GM12878 (cell line): ENCODE data around the gene PLEKHM3. TPM values are rescaled to one million over a fixed set of nuclear protein-coding genes. Genes with fewer than 3 reads are reported as not detected.

Experiments
- ATAC-seq: fragments of 200-7000 bp; cut with Tn5 transposase; 3 replicates; pipeline ENCODE4 v1.9.1; 2020; ENCODE audit warnings: mild to moderate bottlenecking, moderate library complexity
- BruUV-seq: library from RNA; stranded (reverse); fragments of 400-500 nt; replicated peaks from 2 replicates; lab custom pipeline; 2021; lab: Mats Ljungman, UMichigan
- CTCF ChIA-PET: fragments of 300-600 bp; sonication (Branson Sonifier 250); formaldehyde crosslinking; extraction: SDS; loops from one replicate; lab custom pipeline; 2021; ENCODE audit warnings: inconsistent platforms; lab: Yijun Ruan, JAX
- POLR2A ChIA-PET: fragments of 350-600 bp; formaldehyde crosslinking; extraction: SDS; loops from one replicate; lab custom pipeline; 2021; ENCODE audit warnings: inconsistent platforms; lab: Charles Lee
- RAD21 ChIA-PET: fragments of 300-600 bp; sonication (Branson Sonifier 250); formaldehyde crosslinking; loops from one replicate; lab custom pipeline; 2023; ENCODE audit warnings: antibody characterized with exemption; ENCODE audit not compliant: unreplicated experiment; lab: Charles Lee
- SMC1A ChIA-PET: fragments of 300-600 bp; sonication (Branson Sonifier 250); formaldehyde crosslinking; loops from one replicate; lab custom pipeline; 2023; ENCODE audit not compliant: unreplicated experiment, uncharacterized antibody; lab: Charles Lee
- DNase-seq: peaks from one replicate; pipeline ENCODE4 v3.0.0-alpha.2; 2011; ENCODE audit warnings: low read depth, low spot score
- FAIRE-seq: peaks from 3 replicates; lab custom pipeline; 2011; peaks lifted over from hg19 to GRCh38; lab: Jason Lieb, UNC
- H2AFZ ChIP-seq: 2 replicates; pipeline ENCODE4 v1.6.0; 2011; ENCODE audit warnings: low read depth, low read length, control low read depth; ENCODE audit not compliant: control insufficient read depth
- H3K27ac ChIP-seq: 2 replicates; pipeline ENCODE4 v1.5.1; 2011; ENCODE audit warnings: control low read depth; ENCODE audit not compliant: control insufficient read depth, insufficient read depth
- H3K27me3 ChIP-seq, 2 experiments: replicated peaks in 1 of 2; 2 replicates each; pipeline versions ENCODE4 v1.6.0 to v1.6.1; 2011; ENCODE audit warnings: low read length in 1 of 2; ENCODE audit not compliant: control insufficient read depth in 2 of 2, insufficient read depth in 2 of 2
- H3K36me3 ChIP-seq, 2 experiments: 2 replicates each; pipeline ENCODE4 v1.5.1; 2011; ENCODE audit warnings: low read length in 1 of 2; ENCODE audit not compliant: control insufficient read depth in 2 of 2, insufficient read depth in 2 of 2
- H3K4me1 ChIP-seq: 2 replicates; pipeline ENCODE4 v1.6.1; 2011; ENCODE audit warnings: mild to moderate bottlenecking, low read length, moderate library complexity, mixed read lengths; ENCODE audit not compliant: control insufficient read depth, insufficient read depth
- H3K4me2 ChIP-seq: 2 replicates; pipeline ENCODE4 v1.6.0; 2011; ENCODE audit warnings: control low read depth; ENCODE audit not compliant: control insufficient read depth, insufficient read depth
- H3K4me3 ChIP-seq: fragments of 200-600 bp; sonication (generic); 2 replicates; pipeline ENCODE4 v1.5.1; 2016
- H3K79me2 ChIP-seq: 2 replicates; pipeline ENCODE4 v1.6.0; 2011; ENCODE audit warnings: low read length; ENCODE audit not compliant: control insufficient read depth, insufficient read depth
- H3K9ac ChIP-seq: 2 replicates; pipeline ENCODE4 v1.8.0; 2011; ENCODE audit warnings: low read length, control low read depth, mixed read lengths; ENCODE audit not compliant: control insufficient read depth, insufficient read depth
- H3K9me3 ChIP-seq: replicated peaks from 3 replicates; pipeline ENCODE4 v1.5.1; 2011; ENCODE audit warnings: mild to moderate bottlenecking, low read length; ENCODE audit not compliant: control insufficient read depth, insufficient read depth
- H4K20me1 ChIP-seq: 2 replicates; pipeline ENCODE4 v1.6.0; 2011; ENCODE audit not compliant: control insufficient read depth, insufficient read depth
- BACH1 ChIP-seq: fragments of 450-650 bp; IDR thresholded peaks from 2 replicates; pipeline ENCODE4 v1.6.1; 2017; ENCODE audit warnings: mild to moderate bottlenecking, borderline replicate concordance
- DPF2 ChIP-seq: fragments of 450-650 bp; IDR thresholded peaks from 2 replicates; pipeline ENCODE4 v1.6.1; 2017; ENCODE audit warnings: mild to moderate bottlenecking
- EP300 ChIP-seq, 2 experiments: fragments of 150-350 bp in 1 of 2; IDR thresholded peaks; 2 replicates each; pipeline ENCODE4 v1.6.1; 2011 to 2012; ENCODE audit warnings: low read depth in 2 of 2, low read length in 2 of 2, borderline replicate concordance in 1 of 2, improper control_type of control experiment in 1 of 2, inconsistent platforms in 1 of 2; ENCODE audit not compliant: control insufficient read depth in 1 of 2
- IKZF2 ChIP-seq, 2 experiments: fragments of 450-650 bp; IDR thresholded peaks; 2 replicates each; pipeline ENCODE4 v1.6.1; 2017; ENCODE audit warnings: mild to moderate bottlenecking in 2 of 2, moderate library complexity in 2 of 2
- JUND ChIP-seq: IDR thresholded peaks from 2 replicates; pipeline ENCODE4 v1.6.1; 2012; ENCODE audit warnings: low read depth, mild to moderate bottlenecking, low read length, improper control_type of control experiment, moderate library complexity
- MTA2 ChIP-seq: fragments of 450-650 bp; IDR thresholded peaks from 2 replicates; pipeline ENCODE4 v1.6.1; 2016; ENCODE audit warnings: low read depth, mild to moderate bottlenecking, moderate library complexity
- MTA3 ChIP-seq: IDR thresholded peaks from 2 replicates; pipeline ENCODE4 v1.6.1; 2012; ENCODE audit warnings: low read length, inconsistent platforms, borderline replicate concordance
- NFYB ChIP-seq: IDR thresholded peaks from 2 replicates; pipeline ENCODE4 v1.6.1; 2011; ENCODE audit warnings: low read depth, mild to moderate bottlenecking, low read length, improper control_type of control experiment, moderate library complexity; ENCODE audit not compliant: insufficient read depth
- POLR2AphosphoS5 ChIP-seq: IDR thresholded peaks from 2 replicates; pipeline ENCODE4 v1.6.1; 2011; ENCODE audit warnings: mild to moderate bottlenecking, low read length, inconsistent platforms
- RAD51 ChIP-seq: fragments of 450-650 bp; IDR thresholded peaks from 2 replicates; pipeline ENCODE4 v1.6.1; 2016; ENCODE audit warnings: moderate library complexity, mild to moderate bottlenecking, inconsistent platforms
- SIN3A ChIP-seq: IDR thresholded peaks from 2 replicates; pipeline ENCODE4 v1.6.1; 2012; ENCODE audit warnings: low read depth, low read length, improper control_type of control experiment
- SIX5 ChIP-seq: IDR thresholded peaks from 2 replicates; pipeline ENCODE4 v1.6.1; 2011; ENCODE audit warnings: mild to moderate bottlenecking, low read depth, low read length, moderate library complexity; ENCODE audit not compliant: severe bottlenecking
- WRNIP1 ChIP-seq: IDR thresholded peaks from 2 replicates; pipeline ENCODE4 v1.6.1; 2011; ENCODE audit warnings: low read depth, low read length, improper control_type of control experiment, borderline replicate concordance
- ZBTB11 ChIP-seq: fragments of 450-650 bp; formaldehyde crosslinking; IDR thresholded peaks from 2 replicates; pipeline ENCODE4 v1.5.0; 2022; ENCODE audit warnings: mild to moderate bottlenecking, missing genetic modification characterization
- ZBTB40 ChIP-seq: fragments of 450-650 bp; IDR thresholded peaks from 2 replicates; pipeline ENCODE4 v1.6.1; 2016; ENCODE audit warnings: mild to moderate bottlenecking, moderate library complexity, borderline replicate concordance
- WGBS: methylation state at CpG from one replicate; pipeline ENCODE4 v1.1.6; 2016; ENCODE audit warnings: low lambda C conversion rate; ENCODE audit not compliant: insufficient replicate concordance, insufficient coverage; ENCODE audit errors: missing lambda C conversion rate; 5-methylcytosine and 5-hydroxymethylcytosine counted together
- in situ Hi-C: fragments of 300-500 bp; cut with MboI; formaldehyde crosslinking; loops from 9 replicates; pipeline ENCODE4 v1.14.3; 2018; ENCODE audit warnings: mixed read lengths
- intact Hi-C: fragments of 100-400 bp; cut with micrococcal nuclease; formaldehyde crosslinking; loops from one replicate; pipeline ENCODE4 v1.14.2; 2022; ENCODE audit not compliant: unreplicated experiment
- polyA plus RNA-seq, 11 experiments: library from polyadenylated mRNA; depleted of rRNA in 4 of 11; unstranded in 6 of 11; stranded (reverse) in 5 of 11; fragments of >200 nt; fragmentation: Nextera tagmentation in 4 of 11; fragmentation: Illumina TruSeq in 1 of 11; extraction: Ambion mirVana in 4 of 11; extraction: Trizol in 1 of 11; gene quantifications; 1 replicate in 1 of 11; 2 replicates in 10 of 11; pipeline versions ENCODE4 v1.2.1 to v1.2.3, GENCODE V29; 2011 to 2016; ENCODE audit warnings: inconsistent platforms in 2 of 11, missing spikeins in 2 of 11, low read depth in 1 of 11
- total RNA-seq, 4 experiments: library from RNA; depleted of rRNA in 3 of 4; stranded (reverse); fragments of >200 nt in 3 of 4; fragmentation: Illumina TruSeq in 1 of 4; extraction: Trizol in 1 of 4; gene quantifications; 2 replicates each; pipeline versions ENCODE4 v1.2.1 to v1.2.3, GENCODE V29; 2013 to 2021

PLEKHM3 gene
- total and polyA plus RNA-seq, 10 of the 15 experiments (the other 5 are each of a cell fraction or from before 2014, with no cell fraction given), result 1.4 to 5.6 (median 3.0) TPM

- H3K4me2 ChIP-seq, result peak overlapping the region; percentile 7
- TF ChIP-seq MTA3, result no peak
- TF ChIP-seq SIX5, result no peak
- no peak for TF ChIP-seq SIN3A
- no peak for TF ChIP-seq NFYB
- TF ChIP-seq ZBTB40, result no peak
- TF ChIP-seq IKZF2 (IDR thresholded peaks at IDR 0.05), result peak; percentile 78 to 82
- peak in 1 of 2 experiments; percentile 26; a peak in 1 of 4 replicates for TF ChIP-seq EP300 (IDR thresholded peaks at IDR 0.05; ENCODE audit: borderline replicate concordance in 1 of 2, control insufficient read depth in 1 of 2, low read depth in 2 of 2, low read length in 2 of 2)
- TF ChIP-seq RAD51, result no peak
- no peak for TF ChIP-seq ZBTB11 (CRISPR knock-in tag)
- no peak for TF ChIP-seq WRNIP1
- TF ChIP-seq DPF2, result peak; percentile 30; the same call in 1 of the 2 replicates
- TF ChIP-seq MTA2, result no peak
- no peak for TF ChIP-seq BACH1
- no peak for TF ChIP-seq JUND
- TF ChIP-seq POLR2AphosphoS5, result no peak
These were observed 73.4 kb downstream of the PLEKHM3 start for GRCh38 chr2:207951734-207952470.

More at GRCh38 chr2:207951734-207952470, 73.4 kb downstream of the PLEKHM3 start:
- no peak overlapping the region for H3K9ac ChIP-seq
- H3K4me3 ChIP-seq, result no peak overlapping the region
- 60% methylated on average over 5 of the region's 5 CpGs for WGBS
- in situ Hi-C loops (no loop called here), intact Hi-C loops (no loop called here)
- no peak for DNase-seq
- SMC1A ChIA-PET, result interaction anchor here (0.7 to 2.8 kb wide), 13 partner anchors 18 to 287 kb away, joined by 3 to 9 read pairs (median 4); no protein-coding TSS in a partner anchor
- no TSS peak for BruUV-seq
- H2AFZ ChIP-seq, result no peak overlapping the region
- H3K4me1 ChIP-seq, result peaks cover 10% of the 10 kb centered on the region; the same call in 1 of the 2 replicates
- H3K27me3 ChIP-seq, result no peaks in the 10 kb centered on the region
- RAD21 ChIA-PET, result no interaction called here
- CTCF ChIA-PET, result interaction anchor here (0.6 to 1.7 kb wide), 10 partner anchors 13 to 326 kb away, joined by 3 to 6 read pairs (median 4); no protein-coding TSS in a partner anchor
- no peaks in the 10 kb centered on the region for H3K9me3 ChIP-seq
- POLR2A ChIA-PET, result interaction anchor here (1.2 kb wide), 1 partner anchor 18 kb away, joined by 3 read pairs; no protein-coding TSS in a partner anchor
- no peak for FAIRE-seq
- peak; percentile 65 for ATAC-seq
- H3K27ac ChIP-seq, result no peak overlapping the region
- H3K79me2 ChIP-seq, result no peaks in the 10 kb centered on the region
- no peaks in the 10 kb centered on the region for H4K20me1 ChIP-seq
- H3K36me3 ChIP-seq, result no peaks in the 10 kb centered on the region
